ENCODE results near the gene TTC28.
"Not testable (repeated sequence)": the region's sequence is repeated elsewhere in the genome, so short reads cannot be mapped to it uniquely, and the experiment has no call there.

TTC28 gene

GRCh38 chr22:28466399-28466798 lies 213.2 kb downstream of the TTC28 start:
- TF ChIP-seq, protein P1, sequence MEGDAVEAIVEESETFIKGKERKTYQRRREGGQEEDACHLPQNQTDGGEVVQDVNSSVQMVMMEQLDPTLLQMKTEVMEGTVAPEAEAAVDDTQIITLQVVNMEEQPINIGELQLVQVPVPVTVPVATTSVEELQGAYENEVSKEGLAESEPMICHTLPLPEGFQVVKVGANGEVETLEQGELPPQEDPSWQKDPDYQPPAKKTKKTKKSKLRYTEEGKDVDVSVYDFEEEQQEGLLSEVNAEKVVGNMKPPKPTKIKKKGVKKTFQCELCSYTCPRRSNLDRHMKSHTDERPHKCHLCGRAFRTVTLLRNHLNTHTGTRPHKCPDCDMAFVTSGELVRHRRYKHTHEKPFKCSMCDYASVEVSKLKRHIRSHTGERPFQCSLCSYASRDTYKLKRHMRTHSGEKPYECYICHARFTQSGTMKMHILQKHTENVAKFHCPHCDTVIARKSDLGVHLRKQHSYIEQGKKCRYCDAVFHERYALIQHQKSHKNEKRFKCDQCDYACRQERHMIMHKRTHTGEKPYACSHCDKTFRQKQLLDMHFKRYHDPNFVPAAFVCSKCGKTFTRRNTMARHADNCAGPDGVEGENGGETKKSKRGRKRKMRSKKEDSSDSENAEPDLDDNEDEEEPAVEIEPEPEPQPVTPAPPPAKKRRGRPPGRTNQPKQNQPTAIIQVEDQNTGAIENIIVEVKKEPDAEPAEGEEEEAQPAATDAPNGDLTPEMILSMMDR (IDR thresholded peaks at IDR 0.05; ENCODE audit: control insufficient read depth, extremely low read depth, insufficient read depth), result no peak
- H3K4me3 ChIP-seq (ENCODE audit: low read depth, low read length), result no peak overlapping the region
- no peak for DNase-seq (ENCODE audit: low read depth)

DNA sequence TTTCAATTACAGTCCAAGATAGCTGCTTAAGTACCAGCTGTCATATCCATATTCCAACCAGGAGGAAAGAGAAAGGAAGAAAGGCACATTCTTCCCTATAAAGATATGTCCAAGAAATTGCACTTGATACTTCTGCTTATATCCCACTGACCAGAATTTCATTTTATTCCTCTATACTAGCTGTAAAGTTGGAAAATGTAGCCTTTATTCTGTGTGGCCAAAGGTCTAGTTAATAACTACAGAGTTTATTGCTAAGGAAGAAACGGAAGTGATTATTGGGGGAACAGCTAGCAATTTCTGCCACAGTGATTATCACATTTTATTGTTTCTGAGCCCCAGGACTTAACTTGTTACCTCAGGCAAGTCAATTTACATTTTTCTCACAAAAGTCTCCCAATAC lies 213.8 kb downstream of the TTC28 start:
- no peak overlapping the region for H3K4me3 ChIP-seq (ENCODE audit: low read depth, low read length)
- no peak for DNase-seq (ENCODE audit: low read depth)
- TF ChIP-seq, protein P1 (IDR thresholded peaks at IDR 0.05; ENCODE audit: control insufficient read depth, extremely low read depth, insufficient read depth), result no peak

- H3K4me3 ChIP-seq (ENCODE audit: low read depth, low read length), result no peak overlapping the region
- DNase-seq (ENCODE audit: low read depth), result no peak
- TF ChIP-seq, protein P1 (IDR thresholded peaks at IDR 0.05; ENCODE audit: control insufficient read depth, extremely low read depth, insufficient read depth), result no peak
Observed at GRCh38 chr22:28464127-28464526, 215.5 kb downstream of the TTC28 start.

GRCh38 chr22:28463408-28463807 lies 216.2 kb downstream of the TTC28 start:
- H3K4me3 ChIP-seq (ENCODE audit: low read depth, low read length); DNase-seq (ENCODE audit: low read depth): not testable (repeated sequence)

GRCh38 chr22:28462901-28463300 lies 216.7 kb downstream of the TTC28 start:
- TF ChIP-seq, protein P1 (IDR thresholded peaks at IDR 0.05; ENCODE audit: control insufficient read depth, extremely low read depth, insufficient read depth), result no peak
- DNase-seq (ENCODE audit: low read depth), result no peak
- H3K4me3 ChIP-seq (ENCODE audit: low read depth, low read length), result no peak overlapping the region

GRCh38 chr22:28462041-28462440 lies 217.6 kb downstream of the TTC28 start:
- TF ChIP-seq, protein P1 (IDR thresholded peaks at IDR 0.05; ENCODE audit: control insufficient read depth, extremely low read depth, insufficient read depth), result no peak
- no peak for DNase-seq (ENCODE audit: low read depth)
- no peak overlapping the region for H3K4me3 ChIP-seq (ENCODE audit: low read depth, low read length)

DNA sequence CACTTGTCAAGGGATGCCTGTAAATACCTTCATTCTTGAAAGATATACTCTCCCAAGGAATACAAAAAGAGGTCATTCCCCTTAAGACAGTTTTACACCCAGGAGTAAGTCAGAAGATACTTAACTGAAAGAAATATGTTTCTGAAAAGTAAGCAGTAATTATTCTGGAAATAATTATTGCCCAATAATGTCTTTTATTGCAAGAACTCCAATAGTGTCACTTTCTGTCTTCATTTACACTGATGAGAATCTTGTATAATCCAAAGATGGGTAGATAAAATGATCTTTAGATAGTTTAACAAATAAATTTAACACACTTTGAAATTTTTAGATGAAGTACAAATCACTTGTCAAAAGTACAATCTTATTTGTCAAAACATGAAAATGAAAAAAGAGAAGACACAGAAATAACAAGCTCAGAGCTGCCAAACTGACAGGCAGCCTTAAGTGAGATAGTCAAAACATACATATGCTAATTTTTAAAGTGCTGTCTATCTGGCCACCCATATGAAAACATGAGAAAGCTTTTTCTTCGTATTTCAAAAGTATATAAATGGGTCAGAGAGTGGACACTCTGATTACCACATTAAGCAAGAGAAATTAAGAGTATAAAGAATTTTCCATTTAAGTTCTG lies 225.1 kb downstream of the TTC28 start:
- DNase-seq (ENCODE audit: low read depth), result no peak
- TF ChIP-seq, protein P1 (IDR thresholded peaks at IDR 0.05; ENCODE audit: control insufficient read depth, extremely low read depth, insufficient read depth), result no peak
- no peak overlapping the region for H3K4me3 ChIP-seq (ENCODE audit: low read depth, low read length)

Data from LNCaP clone FGC (cell line).